SH-SY5Y (cell line): ENCODE measurements around the gene EPO.
A peak's percentile ranks its signal among the peaks of the same experiment; 100 is the strongest.

Experiments used
- GATA2 ChIP-seq: IDR thresholded peaks from 2 replicates; pipeline ENCODE4 v1.6.1; 2011; ENCODE audit warnings: mild to moderate bottlenecking, low read depth, low read length
- GATA3 ChIP-seq: IDR thresholded peaks from 2 replicates; pipeline ENCODE4 v1.6.1; 2011; ENCODE audit warnings: low read depth, mild to moderate bottlenecking, low read length, moderate library complexity

Gene EPO

DNA sequence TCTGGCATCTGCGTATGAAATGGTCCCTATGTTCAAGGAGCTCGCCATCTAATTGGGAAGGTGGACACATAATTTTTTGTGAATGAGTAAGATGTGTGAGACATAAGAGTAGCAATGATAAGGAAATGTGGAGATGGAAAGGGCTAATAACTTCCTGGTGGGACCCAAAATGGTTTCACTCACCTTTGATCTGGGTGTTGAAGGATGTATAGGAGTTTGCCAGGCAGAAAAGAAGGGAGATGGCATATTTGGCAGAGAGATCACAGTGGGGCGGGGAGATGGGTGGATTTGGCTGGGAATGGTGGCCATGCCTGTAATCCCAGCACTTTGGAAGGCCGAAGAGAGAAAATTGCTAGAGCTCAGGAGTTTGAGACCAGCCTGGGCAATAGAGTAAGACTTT lies 9.8 kb upstream of the EPO start:
- TF ChIP-seq GATA3 (no peak), GATA2 (no peak)

DNA sequence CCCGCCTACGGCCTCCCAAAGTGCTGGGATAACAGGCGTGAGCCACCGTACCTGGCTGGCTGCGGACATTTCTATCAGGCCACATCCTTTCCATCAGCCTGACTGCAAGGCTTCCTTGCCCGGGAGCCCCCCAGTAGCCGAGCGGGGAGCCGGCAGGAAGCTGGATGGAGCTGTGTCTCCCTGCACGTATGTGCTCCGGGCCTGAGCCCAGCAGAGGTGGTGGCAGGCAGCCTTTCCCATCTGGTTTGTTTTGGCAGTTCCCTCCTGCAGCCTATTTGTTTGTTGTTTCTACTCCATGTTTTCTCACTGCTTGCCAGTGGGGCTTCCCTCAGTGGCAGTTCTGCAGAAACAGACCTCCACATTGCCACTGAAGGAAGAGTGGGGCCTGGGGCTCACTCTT lies 8.9 kb upstream of the EPO start:
- no peak for TF ChIP-seq GATA3
- TF ChIP-seq GATA2 = no peak

DNA sequence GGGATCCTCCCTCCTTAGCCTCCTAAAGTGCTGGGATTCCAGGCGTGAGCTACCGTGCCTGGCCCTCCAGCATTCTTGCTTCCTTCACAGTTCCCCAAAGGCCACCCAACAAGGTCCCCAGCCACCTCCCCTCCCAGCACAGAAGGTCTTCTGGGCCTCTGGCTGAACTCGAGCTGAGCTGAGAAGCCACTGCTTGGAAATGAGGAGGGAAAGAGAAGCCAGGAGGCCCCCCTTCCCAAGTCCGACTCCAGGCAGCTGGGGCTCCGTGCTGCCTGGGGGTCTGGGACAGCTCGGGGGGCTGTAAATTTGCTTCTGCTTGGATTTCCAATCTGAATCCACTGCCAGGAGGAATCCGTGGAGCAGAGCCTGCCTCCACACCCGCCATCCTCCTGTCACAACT lies 5.5 kb upstream of the EPO start:
- TF ChIP-seq GATA2 (no peak), GATA3 (no peak)

GRCh38 chr7:100719523-100720278 lies 567 bp upstream of the EPO start:
- TF ChIP-seq GATA3 (no peak), GATA2 (no peak)

DNA sequence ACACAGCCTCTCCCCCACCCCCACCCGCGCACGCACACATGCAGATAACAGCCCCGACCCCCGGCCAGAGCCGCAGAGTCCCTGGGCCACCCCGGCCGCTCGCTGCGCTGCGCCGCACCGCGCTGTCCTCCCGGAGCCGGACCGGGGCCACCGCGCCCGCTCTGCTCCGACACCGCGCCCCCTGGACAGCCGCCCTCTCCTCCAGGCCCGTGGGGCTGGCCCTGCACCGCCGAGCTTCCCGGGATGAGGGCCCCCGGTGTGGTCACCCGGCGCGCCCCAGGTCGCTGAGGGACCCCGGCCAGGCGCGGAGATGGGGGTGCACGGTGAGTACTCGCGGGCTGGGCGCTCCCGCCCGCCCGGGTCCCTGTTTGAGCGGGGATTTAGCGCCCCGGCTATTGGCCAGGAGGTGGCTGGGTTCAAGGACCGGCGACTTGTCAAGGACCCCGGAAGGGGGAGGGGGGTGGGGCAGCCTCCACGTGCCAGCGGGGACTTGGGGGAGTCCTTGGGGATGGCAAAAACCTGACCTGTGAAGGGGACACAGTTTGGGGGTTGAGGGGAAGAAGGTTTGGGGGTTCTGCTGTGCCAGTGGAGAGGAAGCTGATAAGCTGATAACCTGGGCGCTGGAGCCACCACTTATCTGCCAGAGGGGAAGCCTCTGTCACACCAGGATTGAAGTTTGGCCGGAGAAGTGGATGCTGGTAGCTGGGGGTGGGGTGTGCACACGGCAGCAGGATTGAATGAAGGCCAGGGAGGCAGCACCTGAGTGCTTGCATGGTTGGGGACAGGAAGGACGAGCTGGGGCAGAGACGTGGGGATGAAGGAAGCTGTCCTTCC lies 620 bp downstream of the EPO start:
- TF ChIP-seq GATA3 (no peak), GATA2 (peak; percentile 27; the same call in 1 of the 2 replicates)

- no peak for TF ChIP-seq GATA2
- no peak for TF ChIP-seq GATA3
Measured at GRCh38 chr7:100721505-100721812, 1.2 kb downstream of the EPO start.

- TF ChIP-seq GATA2 (no peak), GATA3 (no peak)
Measured at GRCh38 chr7:100722480-100723212, 2.4 kb downstream of the EPO start.

DNA sequence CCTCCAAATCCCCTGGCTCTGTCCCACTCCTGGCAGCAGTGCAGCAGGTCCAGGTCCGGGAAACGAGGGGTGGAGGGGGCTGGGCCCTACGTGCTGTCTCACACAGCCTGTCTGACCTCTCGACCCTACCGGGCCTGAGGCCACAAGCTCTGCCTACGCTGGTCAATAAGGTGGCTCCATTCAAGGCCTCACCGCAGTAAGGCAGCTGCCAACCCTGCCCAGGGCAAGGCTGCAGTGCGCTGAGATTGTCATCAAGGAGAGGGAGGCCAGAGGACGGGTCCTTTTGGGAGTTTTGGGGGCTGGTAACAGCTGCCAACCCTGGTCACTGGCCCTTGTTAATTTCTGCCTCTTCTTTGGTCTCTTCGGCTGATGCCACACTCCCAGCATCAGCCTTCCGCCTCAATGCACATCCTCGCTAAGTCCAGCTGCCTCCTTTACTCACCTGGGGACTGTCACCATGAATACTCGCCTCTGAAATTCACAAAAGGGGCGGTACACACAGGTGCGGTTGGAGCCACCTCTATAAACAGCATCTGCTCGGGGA lies 3.5 kb downstream of the EPO start:
- TF ChIP-seq GATA2 (no peak), GATA3 (no peak)

DNA sequence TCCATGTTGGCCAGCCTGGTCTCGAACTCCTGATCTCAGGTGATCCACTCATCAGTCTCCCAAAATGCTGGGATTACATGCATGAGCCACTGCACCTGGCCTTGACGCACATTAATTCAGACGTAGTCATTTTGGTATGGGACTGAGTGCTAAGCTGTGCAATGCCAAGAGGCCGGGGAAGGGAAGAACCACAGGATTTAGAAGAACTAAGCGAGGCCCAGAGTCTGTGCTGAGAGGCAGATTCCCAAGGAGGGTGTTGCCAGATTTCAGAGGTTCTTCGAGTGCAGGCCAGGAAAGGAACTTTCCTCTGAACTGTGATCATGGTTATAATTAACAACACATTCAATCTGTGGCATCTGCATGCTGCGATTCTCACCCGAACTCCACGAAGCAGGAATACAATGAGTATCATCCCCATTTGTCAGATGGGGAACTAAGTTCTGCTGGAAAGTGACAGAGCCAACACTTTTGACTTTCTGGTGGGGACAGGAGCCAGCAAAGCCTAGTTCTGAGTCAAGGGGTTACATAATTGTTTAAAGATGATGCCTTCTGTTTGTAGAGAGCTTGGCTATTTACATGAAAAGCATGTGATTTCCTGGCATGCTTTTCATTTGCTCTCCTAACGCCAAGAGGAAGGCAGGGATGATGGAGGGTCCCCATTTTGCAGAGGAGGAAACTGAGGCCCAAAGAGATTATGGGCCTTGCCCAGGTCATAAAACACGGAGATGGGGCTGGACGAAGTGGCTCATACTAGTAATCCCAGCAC lies 6.9 kb downstream of the EPO start:
- TF ChIP-seq GATA3 (no peak), GATA2 (no peak)

DNA sequence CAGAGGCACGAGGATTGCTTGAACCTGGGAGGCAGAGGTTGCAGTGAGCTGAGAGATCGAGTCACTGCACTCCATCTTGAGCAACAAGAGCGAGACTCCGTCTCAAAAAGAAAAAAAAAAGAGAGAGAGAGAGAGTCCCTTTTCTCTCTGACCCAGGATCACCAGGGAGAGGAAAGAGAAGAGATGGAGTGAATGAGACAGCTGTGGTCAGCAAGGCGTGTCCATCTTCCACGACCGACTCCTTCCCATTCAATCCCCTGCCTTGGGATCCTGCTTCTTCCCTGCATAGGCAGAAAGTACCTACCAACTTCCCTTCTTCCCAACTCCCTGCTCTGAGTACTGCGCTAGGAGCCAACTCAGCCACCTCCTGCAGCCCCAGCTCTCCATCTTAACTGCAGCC lies 7.9 kb downstream of the EPO start:
- TF ChIP-seq GATA2 (no peak), GATA3 (no peak)

DNA sequence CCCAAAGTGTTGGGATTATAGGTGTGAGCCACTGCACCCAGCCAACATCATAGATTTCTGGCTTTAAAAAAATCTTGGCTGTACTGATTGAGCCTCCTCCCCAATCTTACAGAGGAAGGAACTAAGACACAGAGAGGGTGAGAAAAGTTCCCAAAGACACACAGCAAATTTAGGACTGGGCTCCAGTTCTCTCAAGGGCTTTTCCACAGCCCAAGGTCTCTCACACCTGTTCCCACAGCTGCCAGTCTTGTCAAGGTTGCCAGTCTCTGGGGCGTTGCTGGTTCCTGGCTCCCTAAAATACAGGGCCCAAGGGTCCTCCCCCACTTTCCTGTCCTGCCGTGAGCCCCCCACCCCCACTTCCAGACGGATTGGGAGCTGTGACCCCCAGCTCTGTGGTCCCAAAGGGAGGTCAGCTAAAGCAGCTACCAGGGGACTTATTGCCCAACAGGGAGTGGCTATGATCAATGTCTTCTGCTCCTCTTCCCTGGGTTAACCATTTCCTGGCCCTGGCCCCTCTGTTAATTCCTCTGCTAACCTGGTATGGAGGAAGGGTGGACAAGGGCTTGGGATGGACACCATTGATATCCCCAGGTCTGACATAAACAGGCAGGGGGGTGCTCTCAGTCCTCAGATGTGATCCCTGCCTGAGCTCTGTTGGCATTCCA lies 10.0 kb downstream of the EPO start:
- TF ChIP-seq GATA3 (no peak), GATA2 (no peak)

DNA sequence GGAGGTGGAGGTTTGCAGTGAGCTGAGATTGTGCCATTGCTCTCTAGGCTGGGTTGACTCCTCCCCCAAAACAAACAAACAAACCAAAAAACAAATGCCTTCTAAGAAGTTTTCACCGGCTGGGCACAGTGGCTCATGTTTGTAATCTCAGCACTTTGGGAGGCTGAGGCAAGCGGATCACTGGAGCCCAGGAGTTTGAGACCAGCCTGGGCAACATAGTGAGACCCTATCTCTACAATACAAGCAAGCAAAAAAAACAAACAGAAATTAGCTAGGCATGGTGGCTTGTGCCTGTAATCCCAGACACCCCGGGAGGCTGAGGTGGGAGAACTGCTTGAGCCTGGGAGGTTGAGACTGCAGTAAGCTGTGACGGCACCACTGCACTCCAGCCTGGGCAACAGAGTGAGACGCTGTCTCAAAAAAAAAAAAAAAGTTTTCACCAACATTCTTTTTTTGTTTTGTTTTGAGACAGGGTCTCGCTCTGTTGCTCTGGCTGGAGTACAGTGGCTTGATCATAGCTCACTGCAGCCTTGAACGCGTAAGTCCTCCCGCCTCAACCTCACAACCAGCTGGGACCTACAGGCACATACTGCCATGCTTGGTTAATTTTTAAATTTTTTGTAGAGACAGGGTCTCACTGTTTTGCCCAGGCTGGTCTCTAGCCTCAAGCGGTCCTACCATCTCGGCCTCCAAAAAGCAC lies 11.8 kb downstream of the EPO start:
- TF ChIP-seq GATA2 = no peak
- no peak for TF ChIP-seq GATA3
